Measurements from ENCODE around the gene CABP2. TPM values are rescaled to one million over a fixed set of nuclear protein-coding genes. Genes with fewer than 3 reads are reported as not detected.

Gene CABP2
- total and polyA plus RNA-seq, 10 of the 15 experiments (the other 5 are each of a cell fraction or from before 2014, with no cell fraction given): not detected

GRCh38 chr11:67482275-67482826 is 40.9 kb downstream of the CABP2 start (continued):
- 0 out of 2 replicates have a peak, but pooled peaks have one; percentile 38 for TF ChIP-seq DPF2 (IDR thresholded peaks at IDR 0.05)
- TF ChIP-seq CBX3 (IDR thresholded peaks at IDR 0.05; ENCODE audit: borderline replicate concordance, low read depth): no peak
- no peak for TF ChIP-seq EGR1 (IDR thresholded peaks at IDR 0.05; ENCODE audit: borderline replicate concordance in 1 of 2, low read depth in 2 of 2, low read length in 2 of 2)
- no peak for TF ChIP-seq HCFC1 (IDR thresholded peaks at IDR 0.05; ENCODE audit: low read length)
- no peak for TF ChIP-seq MEF2A (IDR thresholded peaks at IDR 0.05; ENCODE audit: insufficient read depth, low read depth, low read length)
- no peak for TF ChIP-seq USF2 (IDR thresholded peaks at IDR 0.05; ENCODE audit: borderline replicate concordance, low read depth, low read length)
- TF ChIP-seq, protein P1, sequence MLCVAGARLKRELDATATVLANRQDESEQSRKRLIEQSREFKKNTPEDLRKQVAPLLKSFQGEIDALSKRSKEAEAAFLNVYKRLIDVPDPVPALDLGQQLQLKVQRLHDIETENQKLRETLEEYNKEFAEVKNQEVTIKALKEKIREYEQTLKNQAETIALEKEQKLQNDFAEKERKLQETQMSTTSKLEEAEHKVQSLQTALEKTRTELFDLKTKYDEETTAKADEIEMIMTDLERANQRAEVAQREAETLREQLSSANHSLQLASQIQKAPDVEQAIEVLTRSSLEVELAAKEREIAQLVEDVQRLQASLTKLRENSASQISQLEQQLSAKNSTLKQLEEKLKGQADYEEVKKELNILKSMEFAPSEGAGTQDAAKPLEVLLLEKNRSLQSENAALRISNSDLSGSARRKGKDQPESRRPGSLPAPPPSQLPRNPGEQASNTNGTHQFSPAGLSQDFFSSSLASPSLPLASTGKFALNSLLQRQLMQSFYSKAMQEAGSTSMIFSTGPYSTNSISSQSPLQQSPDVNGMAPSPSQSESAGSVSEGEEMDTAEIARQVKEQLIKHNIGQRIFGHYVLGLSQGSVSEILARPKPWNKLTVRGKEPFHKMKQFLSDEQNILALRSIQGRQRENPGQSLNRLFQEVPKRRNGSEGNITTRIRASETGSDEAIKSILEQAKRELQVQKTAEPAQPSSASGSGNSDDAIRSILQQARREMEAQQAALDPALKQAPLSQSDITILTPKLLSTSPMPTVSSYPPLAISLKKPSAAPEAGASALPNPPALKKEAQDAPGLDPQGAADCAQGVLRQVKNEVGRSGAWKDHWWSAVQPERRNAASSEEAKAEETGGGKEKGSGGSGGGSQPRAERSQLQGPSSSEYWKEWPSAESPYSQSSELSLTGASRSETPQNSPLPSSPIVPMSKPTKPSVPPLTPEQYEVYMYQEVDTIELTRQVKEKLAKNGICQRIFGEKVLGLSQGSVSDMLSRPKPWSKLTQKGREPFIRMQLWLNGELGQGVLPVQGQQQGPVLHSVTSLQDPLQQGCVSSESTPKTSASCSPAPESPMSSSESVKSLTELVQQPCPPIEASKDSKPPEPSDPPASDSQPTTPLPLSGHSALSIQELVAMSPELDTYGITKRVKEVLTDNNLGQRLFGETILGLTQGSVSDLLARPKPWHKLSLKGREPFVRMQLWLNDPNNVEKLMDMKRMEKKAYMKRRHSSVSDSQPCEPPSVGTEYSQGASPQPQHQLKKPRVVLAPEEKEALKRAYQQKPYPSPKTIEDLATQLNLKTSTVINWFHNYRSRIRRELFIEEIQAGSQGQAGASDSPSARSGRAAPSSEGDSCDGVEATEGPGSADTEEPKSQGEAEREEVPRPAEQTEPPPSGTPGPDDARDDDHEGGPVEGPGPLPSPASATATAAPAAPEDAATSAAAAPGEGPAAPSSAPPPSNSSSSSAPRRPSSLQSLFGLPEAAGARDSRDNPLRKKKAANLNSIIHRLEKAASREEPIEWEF (IDR thresholded peaks at IDR 0.05; ENCODE audit: insufficient replicate concordance, low read depth, low read length): peak; percentile 24
- TF ChIP-seq PKNOX1 (IDR thresholded peaks at IDR 0.05): no peak
- no peak for TF ChIP-seq SMAD5 (IDR thresholded peaks at IDR 0.05; ENCODE audit: low read depth)
- no peak for TF ChIP-seq WRNIP1 (IDR thresholded peaks at IDR 0.05; ENCODE audit: borderline replicate concordance, low read depth, low read length)
- no peak for TF ChIP-seq RAD51 (IDR thresholded peaks at IDR 0.05)
- no peak for TF ChIP-seq BCL3 (IDR thresholded peaks at IDR 0.05; ENCODE audit: borderline replicate concordance, insufficient read depth, low read depth, low read length, poor library complexity, severe bottlenecking)
- TF ChIP-seq EED (IDR thresholded peaks at IDR 0.05; ENCODE audit: low read depth): peak; percentile 50; the same call in 1 of the 2 replicates
- TF ChIP-seq, protein P2, sequence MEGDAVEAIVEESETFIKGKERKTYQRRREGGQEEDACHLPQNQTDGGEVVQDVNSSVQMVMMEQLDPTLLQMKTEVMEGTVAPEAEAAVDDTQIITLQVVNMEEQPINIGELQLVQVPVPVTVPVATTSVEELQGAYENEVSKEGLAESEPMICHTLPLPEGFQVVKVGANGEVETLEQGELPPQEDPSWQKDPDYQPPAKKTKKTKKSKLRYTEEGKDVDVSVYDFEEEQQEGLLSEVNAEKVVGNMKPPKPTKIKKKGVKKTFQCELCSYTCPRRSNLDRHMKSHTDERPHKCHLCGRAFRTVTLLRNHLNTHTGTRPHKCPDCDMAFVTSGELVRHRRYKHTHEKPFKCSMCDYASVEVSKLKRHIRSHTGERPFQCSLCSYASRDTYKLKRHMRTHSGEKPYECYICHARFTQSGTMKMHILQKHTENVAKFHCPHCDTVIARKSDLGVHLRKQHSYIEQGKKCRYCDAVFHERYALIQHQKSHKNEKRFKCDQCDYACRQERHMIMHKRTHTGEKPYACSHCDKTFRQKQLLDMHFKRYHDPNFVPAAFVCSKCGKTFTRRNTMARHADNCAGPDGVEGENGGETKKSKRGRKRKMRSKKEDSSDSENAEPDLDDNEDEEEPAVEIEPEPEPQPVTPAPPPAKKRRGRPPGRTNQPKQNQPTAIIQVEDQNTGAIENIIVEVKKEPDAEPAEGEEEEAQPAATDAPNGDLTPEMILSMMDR (IDR thresholded peaks at IDR 0.05 in 2 of 3, conservative IDR thresholded peaks at IDR 0.05 in 1 of 3; ENCODE audit: control insufficient read depth in 2 of 3, extremely low read depth in 1 of 3, insufficient read depth in 1 of 3, low read depth in 3 of 3, low read length in 3 of 3): no peak
- TF ChIP-seq CEBPB (IDR thresholded peaks at IDR 0.05; ENCODE audit: borderline replicate concordance in 1 of 2, low read depth in 2 of 2, low read length in 2 of 2): no peak
- TF ChIP-seq BMI1 (IDR thresholded peaks at IDR 0.05; ENCODE audit: borderline replicate concordance): no peak
- TF ChIP-seq SIN3A (IDR thresholded peaks at IDR 0.05; ENCODE audit: low read depth, low read length): no peak
- TF ChIP-seq CREM (IDR thresholded peaks at IDR 0.05; ENCODE audit: low read depth): no peak
- TF ChIP-seq SUPT20H (IDR thresholded peaks at IDR 0.05; ENCODE audit: borderline replicate concordance, control insufficient read depth, low read depth, low read length): no peak
- no peak for TF ChIP-seq STAT1 (conservative IDR thresholded peaks at IDR 0.05)
